HepG2 (cell line): Measurements from ENCODE around the gene MSX2. TPM values are rescaled to one million over a fixed set of nuclear protein-coding genes. Genes with fewer than 3 reads are reported as not detected.

Experiments used
- ATAC-seq: fragments of 200-7000 bp; cut with Tn5 transposase; 3 replicates; pipeline ENCODE4 v1.9.1; 2020; ENCODE audit warnings: mild to moderate bottlenecking, moderate library complexity
- BruUV-seq: library from RNA; stranded (reverse); fragments of 400-500 nt; replicated peaks from 2 replicates; lab custom pipeline; 2021; lab: Mats Ljungman, UMichigan
- CTCF ChIA-PET: fragments of 300-600 bp; formaldehyde crosslinking; extraction: SDS; loops from one replicate; lab custom pipeline; 2021; ENCODE audit warnings: low total read pairs, inconsistent platforms, low intra/inter-chr PET ratio; lab: Yijun Ruan, JAX
- POLR2A ChIA-PET: fragments of 350-600 bp; sonication (Branson Sonifier 250); formaldehyde crosslinking; loops from one replicate; lab custom pipeline; 2020; ENCODE audit warnings: antibody characterized with exemption, inconsistent platforms; lab: Yijun Ruan, JAX
- DNase-seq: peaks from one replicate; pipeline ENCODE4 v3.0.0-alpha.2; 2015; ENCODE audit warnings: low spot score
- FAIRE-seq: peaks from 3 replicates; lab custom pipeline; 2011; peaks lifted over from hg19 to GRCh38; lab: Jason Lieb, UNC
- H2AFZ ChIP-seq: one replicate; pipeline ENCODE4 v1.6.1; 2011; ENCODE audit warnings: low read length, inconsistent platforms
- H3K27ac ChIP-seq: fragments of 300-600 bp; 3 replicates; pipeline ENCODE4 v1.8.0; 2011; ENCODE audit warnings: mixed run types, mild to moderate bottlenecking, mixed read lengths, low read length, inconsistent platforms; ENCODE audit not compliant: insufficient read depth; ENCODE audit errors: extremely low read length
- H3K27me3 ChIP-seq, 2 experiments: fragments of 200-600 bp in 1 of 2; 2 replicates in 1 of 2; 3 replicates in 1 of 2; pipeline versions ENCODE4 v1.6.0 to v1.8.0; 2011; ENCODE audit warnings: low read length in 2 of 2, mild to moderate bottlenecking in 2 of 2, moderate library complexity in 2 of 2, inconsistent platforms in 1 of 2; ENCODE audit not compliant: insufficient read depth in 2 of 2, control insufficient read depth in 1 of 2
- H3K36me3 ChIP-seq, 2 experiments: fragments of 200-600 bp in 1 of 2; replicated peaks in 1 of 2; 2 replicates in 1 of 2; 3 replicates in 1 of 2; pipeline versions ENCODE4 v1.5.1 to v1.8.0; 2011; ENCODE audit warnings: low read length in 2 of 2, inconsistent platforms in 1 of 2; ENCODE audit not compliant: insufficient read depth in 2 of 2, control insufficient read depth in 1 of 2
- H3K4me1 ChIP-seq: 2 replicates; pipeline ENCODE4 v1.5.1; 2012; ENCODE audit warnings: low read length, inconsistent platforms; ENCODE audit not compliant: insufficient read depth
- H3K4me2 ChIP-seq: 2 replicates; pipeline ENCODE4 v1.6.0; 2011; ENCODE audit warnings: low read depth, low read length, inconsistent platforms
- H3K4me3 ChIP-seq, 3 experiments: fragments of 200-600 bp in 1 of 3; sonication (generic), shearing (Covaris generic) in 1 of 3; replicated peaks in 1 of 3; 2 replicates each; pipeline ENCODE4 v1.5.1; 2011 to 2016; ENCODE audit warnings: low read length in 3 of 3, inconsistent platforms in 2 of 3, low read depth in 2 of 3, mild to moderate bottlenecking in 2 of 3, control low read depth in 1 of 3, mixed read lengths in 1 of 3; ENCODE audit not compliant: insufficient read depth in 1 of 3
- H3K79me2 ChIP-seq: one replicate; pipeline ENCODE4 v1.6.1; 2011; ENCODE audit warnings: low read length, inconsistent platforms; ENCODE audit not compliant: insufficient read depth
- H3K9ac ChIP-seq: 2 replicates; pipeline ENCODE4 v1.6.0; 2011; ENCODE audit warnings: mild to moderate bottlenecking, low read depth, low read length, inconsistent platforms; ENCODE audit not compliant: insufficient read depth
- H3K9me3 ChIP-seq: 2 replicates; pipeline ENCODE4 v1.5.1; 2012; ENCODE audit warnings: mild to moderate bottlenecking, low read length
- H4K20me1 ChIP-seq: 2 replicates; pipeline ENCODE4 v1.6.0; 2011; ENCODE audit warnings: inconsistent platforms, mild to moderate bottlenecking, low read length, moderate library complexity; ENCODE audit not compliant: insufficient read depth
- DNMT1 ChIP-seq: sonication (generic); formaldehyde crosslinking; IDR thresholded peaks from 2 replicates; pipeline ENCODE4 v1.5.1; 2020; ENCODE audit warnings: mild to moderate bottlenecking, missing genetic modification reagents
- KDM1A ChIP-seq: IDR thresholded peaks from 2 replicates; pipeline ENCODE4 v1.6.1; 2016; ENCODE audit warnings: missing compliant biosample characterization
- RFX1 ChIP-seq: fragments of 450-650 bp; IDR thresholded peaks from 2 replicates; pipeline ENCODE4 v1.6.1; 2017
- RFXANK ChIP-seq: IDR thresholded peaks from 2 replicates; pipeline ENCODE4 v1.6.1; 2016
- SALL1 ChIP-seq: sonication (generic); formaldehyde crosslinking; IDR thresholded peaks from 2 replicates; pipeline ENCODE4 v1.8.0; 2022; ENCODE audit warnings: mild to moderate bottlenecking, missing genetic modification reagents
- SNAPC5 ChIP-seq: sonication (generic); formaldehyde crosslinking; IDR thresholded peaks from 2 replicates; pipeline ENCODE4 v1.8.1; 2023; ENCODE audit warnings: mild to moderate bottlenecking, missing genetic modification reagents, borderline replicate concordance
- ZNF10 ChIP-seq: sonication (generic); formaldehyde crosslinking; IDR thresholded peaks from 2 replicates; pipeline ENCODE4 v1.4.0; 2020; ENCODE audit warnings: mild to moderate bottlenecking, low read depth, missing genetic modification reagents, borderline replicate concordance
- ZNF317 ChIP-seq: sonication (generic); formaldehyde crosslinking; IDR thresholded peaks from 2 replicates; pipeline ENCODE4 v1.5.0; 2020; ENCODE audit warnings: mild to moderate bottlenecking, missing genetic modification reagents
- ZNF552 ChIP-seq: sonication (generic); formaldehyde crosslinking; IDR thresholded peaks from 2 replicates; pipeline ENCODE4 v1.9.0; 2022; ENCODE audit warnings: missing genetic modification reagents, mild to moderate bottlenecking, borderline replicate concordance
- WGBS: methylation state at CpG from one replicate; pipeline ENCODE4 v1.1.6; 2017; ENCODE audit warnings: low lambda C conversion rate; 5-methylcytosine and 5-hydroxymethylcytosine counted together
- in situ Hi-C: cut with HindIII; loops from 2 replicates; pipeline ENCODE4 v1.10.0; 2017; ENCODE audit warnings: low pct_unique_long_range_greater_than_20kb; ENCODE audit not compliant: extremely low pct_ligation_motif_present
- intact Hi-C: fragments of 100-400 bp; cut with micrococcal nuclease; formaldehyde crosslinking; loops from one replicate; pipeline ENCODE4 v1.10.0; 2022; ENCODE audit not compliant: unreplicated experiment
- polyA plus RNA-seq, 8 experiments: library from polyadenylated mRNA; depleted of rRNA in 3 of 8; stranded (reverse) in 7 of 8; unstranded in 1 of 8; fragments of >200 nt; fragmentation: Illumina TruSeq in 4 of 8; extraction: Trizol in 4 of 8; gene quantifications; 2 replicates each; pipeline versions ENCODE4 v1.2.1 to v1.2.3, GENCODE V29; 2011 to 2016; ENCODE audit warnings: low read depth in 4 of 8, missing spikeins in 1 of 8, mixed read lengths in 1 of 8; ENCODE audit not compliant: insufficient read depth in 1 of 8
- total RNA-seq, 5 experiments: library from RNA; depleted of rRNA; stranded (reverse); fragments of >200 nt; fragmentation: Illumina TruSeq; extraction: Trizol; gene quantifications; 2 replicates each; pipeline ENCODE4 v1.2.3, GENCODE V29; 2016; ENCODE audit warnings: low read depth in 1 of 5

Gene MSX2
- total and polyA plus RNA-seq, 2 of the 13 experiments (the other 11 are each of a cell fraction or from before 2014, with no cell fraction given): not detected

GRCh38 chr5:174729075-174729680 is 4.8 kb downstream of the MSX2 start:
- BruUV-seq: no TSS peak
- no peak overlapping the region for H3K4me2 ChIP-seq
- H2AFZ ChIP-seq: no peak overlapping the region
- H3K4me3 ChIP-seq: no peak overlapping the region
- TF ChIP-seq KDM1A (CRISPR knock-in tag) (no peak), RFX1 (no peak), RFXANK (CRISPR knock-in tag) (no peak), ZNF10 (CRISPR knock-in tag) (no peak), SNAPC5 (no peak), DNMT1 (CRISPR knock-in tag) (no peak), SALL1 (CRISPR knock-in tag) (no peak), ZNF552 (CRISPR knock-in tag) (no peak), ZNF317 (no peak)
- TF ChIP-seq, all 625 proteins: peak for 0
- Histone ChIP-seq H3K27me3 (peaks cover 6 to 52% of the 10 kb centered on the region in 2 experiments), H3K36me3 (no peaks in the 10 kb centered on the region), H3K79me2 (no peaks in the 10 kb centered on the region), H3K9ac (no peak overlapping the region), H3K9me3 (no peaks in the 10 kb centered on the region), H3K27ac (no peak overlapping the region), H4K20me1 (no peaks in the 10 kb centered on the region), H3K4me1 (no peaks in the 10 kb centered on the region)
- intact Hi-C loops: no loop called here
- no peak for FAIRE-seq
- in situ Hi-C loops: no loop called here
- POLR2A ChIA-PET: no interaction called here
- no peak for DNase-seq
- 36% methylated on average over 15 of the region's 18 CpGs for WGBS
- no peak for ATAC-seq
- CTCF ChIA-PET: no interaction called here
